ENCODE results near the gene BDH1.

The BDH1 gene

DNA sequence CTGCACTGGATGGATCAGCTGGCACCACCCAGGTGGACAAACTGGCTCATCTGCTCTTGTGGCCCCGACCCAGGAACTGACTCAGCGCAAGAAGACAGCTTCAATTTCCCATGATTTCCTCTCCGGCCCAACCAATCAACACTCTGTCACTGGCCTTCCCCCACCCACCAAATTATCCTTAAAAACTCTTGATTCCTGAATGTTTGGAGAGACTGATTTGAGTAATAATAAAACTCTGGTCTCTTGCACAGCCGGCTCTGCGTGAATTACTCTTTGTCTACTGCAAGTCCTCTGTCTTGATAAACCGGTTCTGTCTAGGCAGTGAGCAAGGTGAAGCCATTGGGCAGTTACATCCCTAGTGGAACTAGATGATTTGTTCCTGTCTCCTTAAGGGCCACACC lies 16.1 kb downstream of the BDH1 start:
- Histone ChIP-seq H3K4me1 (no peaks in the 10 kb centered on the region; the same call in 1 of the 2 replicates), H3K4me3 (ENCODE audit: low read depth, low read length) (no peak overlapping the region), H3K9me3 (no peaks in the 10 kb centered on the region), H3K36me3 (no peaks in the 10 kb centered on the region), H3K27me3 (no peaks in the 10 kb centered on the region)
- no peak for DNase-seq
- TF ChIP-seq, protein P1, sequence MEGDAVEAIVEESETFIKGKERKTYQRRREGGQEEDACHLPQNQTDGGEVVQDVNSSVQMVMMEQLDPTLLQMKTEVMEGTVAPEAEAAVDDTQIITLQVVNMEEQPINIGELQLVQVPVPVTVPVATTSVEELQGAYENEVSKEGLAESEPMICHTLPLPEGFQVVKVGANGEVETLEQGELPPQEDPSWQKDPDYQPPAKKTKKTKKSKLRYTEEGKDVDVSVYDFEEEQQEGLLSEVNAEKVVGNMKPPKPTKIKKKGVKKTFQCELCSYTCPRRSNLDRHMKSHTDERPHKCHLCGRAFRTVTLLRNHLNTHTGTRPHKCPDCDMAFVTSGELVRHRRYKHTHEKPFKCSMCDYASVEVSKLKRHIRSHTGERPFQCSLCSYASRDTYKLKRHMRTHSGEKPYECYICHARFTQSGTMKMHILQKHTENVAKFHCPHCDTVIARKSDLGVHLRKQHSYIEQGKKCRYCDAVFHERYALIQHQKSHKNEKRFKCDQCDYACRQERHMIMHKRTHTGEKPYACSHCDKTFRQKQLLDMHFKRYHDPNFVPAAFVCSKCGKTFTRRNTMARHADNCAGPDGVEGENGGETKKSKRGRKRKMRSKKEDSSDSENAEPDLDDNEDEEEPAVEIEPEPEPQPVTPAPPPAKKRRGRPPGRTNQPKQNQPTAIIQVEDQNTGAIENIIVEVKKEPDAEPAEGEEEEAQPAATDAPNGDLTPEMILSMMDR (IDR thresholded peaks at IDR 0.05; ENCODE audit: low read depth, low read length) = no peak

DNA sequence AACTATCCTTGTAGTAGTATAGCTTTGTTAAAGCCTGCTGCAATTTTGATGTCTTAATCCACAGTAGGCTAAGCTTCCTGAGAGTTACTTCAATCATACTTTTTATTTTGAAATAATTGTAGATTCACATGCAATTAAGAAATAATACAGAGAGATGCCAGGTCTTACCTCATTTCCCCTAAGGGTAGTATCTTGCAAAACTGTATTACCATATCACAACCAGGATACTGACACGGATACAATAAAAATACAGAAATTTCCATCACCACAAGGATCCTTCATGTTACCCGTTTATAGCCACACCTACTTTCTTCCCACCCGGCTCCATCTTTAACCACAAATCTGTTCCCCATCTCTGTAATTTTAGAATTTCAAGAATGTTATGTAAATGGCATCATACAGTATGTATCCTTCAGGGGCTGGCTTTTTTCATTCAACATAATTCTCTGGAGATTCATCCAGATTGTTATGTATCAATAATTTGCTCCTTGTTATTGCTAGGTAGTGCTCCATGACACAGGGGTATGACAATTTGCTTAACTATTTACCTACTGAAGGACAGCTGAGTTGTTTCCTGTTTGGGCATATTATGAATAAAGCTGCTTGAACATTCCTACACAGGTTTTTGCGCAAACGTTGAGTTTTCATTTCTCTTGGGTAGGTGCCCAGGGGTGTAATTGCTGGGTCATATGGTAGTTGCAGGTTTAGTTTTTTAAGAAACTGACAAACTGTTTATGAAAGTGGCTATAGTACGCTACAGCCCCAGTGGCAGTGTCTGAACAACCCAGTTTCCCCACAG lies 21.6 kb downstream of the BDH1 start:
- Histone ChIP-seq H3K4me3 (ENCODE audit: low read depth, low read length) (no peak overlapping the region), H3K9me3 (no peaks in the 10 kb centered on the region), H3K4me1 (no peaks in the 10 kb centered on the region), H3K36me3 (peaks cover 4% of the 10 kb centered on the region; the same call in 1 of the 2 replicates), H3K27me3 (no peaks in the 10 kb centered on the region)
- TF ChIP-seq, protein P1 (IDR thresholded peaks at IDR 0.05; ENCODE audit: low read depth, low read length) = no peak
- no peak for DNase-seq

DNA sequence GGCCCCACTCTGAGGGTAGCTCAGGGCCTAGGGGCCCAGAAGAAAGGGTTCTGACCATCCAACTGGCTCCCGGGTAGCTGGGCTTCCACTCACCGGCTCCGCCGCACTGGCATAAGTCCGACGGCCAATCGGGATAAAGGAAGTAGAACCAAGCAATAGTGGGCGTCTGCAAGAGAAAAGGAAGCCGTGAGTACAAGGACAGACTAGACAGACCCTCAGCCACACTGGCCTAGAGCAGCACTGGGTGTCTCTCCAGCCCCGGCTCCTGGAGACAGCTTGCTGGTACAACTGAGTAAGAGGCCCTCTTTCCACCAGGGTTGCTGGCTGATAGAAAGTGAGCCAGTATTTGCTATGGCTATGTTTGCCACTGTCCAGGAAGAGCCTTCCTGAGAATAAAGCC lies 22.4 kb downstream of the BDH1 start:
- H3K27me3 ChIP-seq = no peaks in the 10 kb centered on the region
- TF ChIP-seq, protein P1 (IDR thresholded peaks at IDR 0.05; ENCODE audit: low read depth, low read length) = no peak
- H3K9me3 ChIP-seq = no peaks in the 10 kb centered on the region
- H3K36me3 ChIP-seq = peaks cover 4% of the 10 kb centered on the region; the same call in 1 of the 2 replicates
- no peak overlapping the region for H3K4me3 ChIP-seq (ENCODE audit: low read depth, low read length)
- no peak for DNase-seq
- H3K4me1 ChIP-seq = peaks cover 4% of the 10 kb centered on the region

DNA sequence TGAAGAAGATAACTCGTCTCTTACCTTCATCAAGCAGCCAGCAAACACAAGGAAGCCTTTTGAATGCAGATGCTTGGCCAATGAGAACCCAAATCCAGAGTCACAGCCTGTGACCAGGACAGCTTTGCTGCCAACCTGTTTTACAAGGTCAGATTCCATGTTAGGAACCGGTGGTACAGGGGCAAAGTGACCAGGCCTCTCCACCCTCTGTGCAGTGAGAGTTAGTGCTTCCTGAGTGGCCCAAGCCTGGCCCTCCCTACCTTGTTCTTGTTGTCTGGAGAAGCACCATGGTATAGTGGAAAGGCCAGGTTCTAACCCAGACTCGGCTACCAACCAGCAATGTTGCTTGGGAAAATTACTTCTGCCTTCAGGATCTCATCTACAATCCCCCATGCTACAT lies 23.4 kb downstream of the BDH1 start:
- peaks cover 4% of the 10 kb centered on the region; the same call in 1 of the 2 replicates for H3K36me3 ChIP-seq
- TF ChIP-seq, protein P1 (IDR thresholded peaks at IDR 0.05; ENCODE audit: low read depth, low read length) = no peak

DNA sequence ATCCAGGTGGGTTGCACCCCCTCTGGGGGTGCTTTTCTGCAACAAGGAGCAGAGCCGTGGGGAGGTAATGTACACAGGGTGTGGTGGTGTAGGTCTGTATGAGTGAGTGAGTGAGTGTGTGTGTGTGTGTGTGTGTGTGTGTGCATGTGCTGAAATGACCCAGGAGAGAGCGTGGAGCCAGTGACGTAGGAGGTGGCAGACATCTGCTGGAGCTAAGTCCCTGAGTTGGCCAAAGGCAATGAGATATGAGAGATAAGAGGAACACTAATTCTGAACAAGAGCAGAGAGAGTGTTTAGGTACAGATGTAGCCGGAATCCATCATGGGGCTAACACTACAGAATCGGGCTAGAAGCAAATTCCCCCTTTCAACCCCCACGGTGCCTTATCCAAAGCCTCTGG lies 27.6 kb downstream of the BDH1 start:
- DNase-seq = peak; percentile 86
- H3K4me1 ChIP-seq = peaks cover 12% of the 10 kb centered on the region
- peaks cover 4% of the 10 kb centered on the region; the same call in 1 of the 2 replicates for H3K36me3 ChIP-seq
- no peaks in the 10 kb centered on the region for H3K9me3 ChIP-seq
- peak overlapping the region; percentile 3; the same call in 1 of the 2 replicates for H3K4me3 ChIP-seq (ENCODE audit: low read depth, low read length)
- no peaks in the 10 kb centered on the region for H3K27me3 ChIP-seq
- TF ChIP-seq, protein P1 (IDR thresholded peaks at IDR 0.05; ENCODE audit: low read depth, low read length) = no peak; the same call in 1 of the 2 replicates

More for the DNA sequence above, 23.4 kb downstream of the BDH1 start:
- Histone ChIP-seq H3K4me1 (peaks cover 12% of the 10 kb centered on the region), H3K9me3 (no peaks in the 10 kb centered on the region), H3K4me3 (ENCODE audit: low read depth, low read length) (no peak overlapping the region), H3K27me3 (no peaks in the 10 kb centered on the region)
- no peak for DNase-seq

DNA sequence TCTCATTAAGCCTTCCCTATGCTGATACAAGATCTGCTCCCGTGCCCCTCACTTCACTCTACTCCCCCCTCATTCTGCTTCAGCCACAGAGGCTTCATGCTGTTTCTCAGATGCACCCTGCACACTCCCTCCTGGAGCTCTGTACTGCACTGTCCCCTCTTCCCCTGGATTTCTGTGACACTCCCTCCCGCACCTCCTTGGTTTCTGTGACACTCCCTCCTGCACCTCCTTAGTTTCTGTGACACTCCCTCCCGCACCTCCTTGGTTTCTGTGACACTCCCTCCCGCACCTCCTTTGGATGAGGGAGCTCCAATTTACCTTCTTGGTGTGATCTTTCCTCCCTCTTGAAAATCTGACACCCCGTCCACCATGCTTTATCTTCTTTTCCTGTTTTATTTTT lies 28.2 kb downstream of the BDH1 start:
- no peak overlapping the region for H3K4me3 ChIP-seq (ENCODE audit: low read depth, low read length)
- TF ChIP-seq, protein P1 (IDR thresholded peaks at IDR 0.05; ENCODE audit: low read depth, low read length) = no peak
- peaks cover 4% of the 10 kb centered on the region; the same call in 1 of the 2 replicates for H3K36me3 ChIP-seq
- peaks cover 12% of the 10 kb centered on the region for H3K4me1 ChIP-seq
- no peaks in the 10 kb centered on the region for H3K9me3 ChIP-seq
- H3K27me3 ChIP-seq = no peaks in the 10 kb centered on the region
- no peak for DNase-seq
